ENCODE results near the gene DRICH1.

DRICH1 gene

DNA sequence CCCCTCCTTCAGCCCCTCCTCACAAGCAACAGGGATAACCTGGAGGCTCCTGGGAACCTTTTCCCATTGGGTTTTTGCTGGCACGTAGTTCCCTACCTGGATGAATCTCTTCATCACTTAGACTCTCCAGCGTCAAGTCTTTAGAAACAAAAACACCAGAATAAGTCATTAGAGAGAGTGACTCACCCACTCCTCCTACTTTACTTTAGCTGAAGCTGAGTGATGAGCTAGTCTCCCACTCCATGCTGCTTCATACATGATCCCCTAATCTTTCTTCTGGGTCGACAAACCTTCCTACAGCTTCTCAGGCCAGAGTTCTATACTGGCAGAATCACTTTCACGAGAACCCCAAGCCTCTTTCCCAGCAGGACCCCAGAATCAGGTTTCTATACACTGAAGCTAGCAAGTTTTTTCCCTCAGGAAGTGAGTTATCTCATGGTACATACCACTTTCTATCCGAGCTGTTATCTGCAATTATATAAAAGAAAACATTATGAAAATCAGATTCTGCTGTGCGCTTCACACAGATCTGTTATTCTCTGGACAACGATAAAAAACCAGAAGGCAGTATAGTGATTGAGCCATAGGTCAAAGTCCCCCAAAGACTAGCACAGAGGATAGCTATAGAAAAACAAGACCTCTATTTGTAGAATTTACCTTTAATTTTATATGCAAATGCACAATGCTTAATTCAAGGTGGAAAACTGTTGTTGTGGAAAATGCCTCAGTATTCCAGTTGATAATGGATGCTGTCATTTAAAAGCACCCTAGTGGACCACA lies 18.7 kb downstream of the DRICH1 start:
- no peak overlapping the region for H3K4me3 ChIP-seq (replicated peaks; ENCODE audit: low read depth, low read length)
- TF ChIP-seq, protein P1, sequence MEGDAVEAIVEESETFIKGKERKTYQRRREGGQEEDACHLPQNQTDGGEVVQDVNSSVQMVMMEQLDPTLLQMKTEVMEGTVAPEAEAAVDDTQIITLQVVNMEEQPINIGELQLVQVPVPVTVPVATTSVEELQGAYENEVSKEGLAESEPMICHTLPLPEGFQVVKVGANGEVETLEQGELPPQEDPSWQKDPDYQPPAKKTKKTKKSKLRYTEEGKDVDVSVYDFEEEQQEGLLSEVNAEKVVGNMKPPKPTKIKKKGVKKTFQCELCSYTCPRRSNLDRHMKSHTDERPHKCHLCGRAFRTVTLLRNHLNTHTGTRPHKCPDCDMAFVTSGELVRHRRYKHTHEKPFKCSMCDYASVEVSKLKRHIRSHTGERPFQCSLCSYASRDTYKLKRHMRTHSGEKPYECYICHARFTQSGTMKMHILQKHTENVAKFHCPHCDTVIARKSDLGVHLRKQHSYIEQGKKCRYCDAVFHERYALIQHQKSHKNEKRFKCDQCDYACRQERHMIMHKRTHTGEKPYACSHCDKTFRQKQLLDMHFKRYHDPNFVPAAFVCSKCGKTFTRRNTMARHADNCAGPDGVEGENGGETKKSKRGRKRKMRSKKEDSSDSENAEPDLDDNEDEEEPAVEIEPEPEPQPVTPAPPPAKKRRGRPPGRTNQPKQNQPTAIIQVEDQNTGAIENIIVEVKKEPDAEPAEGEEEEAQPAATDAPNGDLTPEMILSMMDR (IDR thresholded peaks at IDR 0.05; ENCODE audit: low read length, missing control alignments), result no peak
- peak; percentile 11 for DNase-seq (ENCODE audit: low read depth)

DNA sequence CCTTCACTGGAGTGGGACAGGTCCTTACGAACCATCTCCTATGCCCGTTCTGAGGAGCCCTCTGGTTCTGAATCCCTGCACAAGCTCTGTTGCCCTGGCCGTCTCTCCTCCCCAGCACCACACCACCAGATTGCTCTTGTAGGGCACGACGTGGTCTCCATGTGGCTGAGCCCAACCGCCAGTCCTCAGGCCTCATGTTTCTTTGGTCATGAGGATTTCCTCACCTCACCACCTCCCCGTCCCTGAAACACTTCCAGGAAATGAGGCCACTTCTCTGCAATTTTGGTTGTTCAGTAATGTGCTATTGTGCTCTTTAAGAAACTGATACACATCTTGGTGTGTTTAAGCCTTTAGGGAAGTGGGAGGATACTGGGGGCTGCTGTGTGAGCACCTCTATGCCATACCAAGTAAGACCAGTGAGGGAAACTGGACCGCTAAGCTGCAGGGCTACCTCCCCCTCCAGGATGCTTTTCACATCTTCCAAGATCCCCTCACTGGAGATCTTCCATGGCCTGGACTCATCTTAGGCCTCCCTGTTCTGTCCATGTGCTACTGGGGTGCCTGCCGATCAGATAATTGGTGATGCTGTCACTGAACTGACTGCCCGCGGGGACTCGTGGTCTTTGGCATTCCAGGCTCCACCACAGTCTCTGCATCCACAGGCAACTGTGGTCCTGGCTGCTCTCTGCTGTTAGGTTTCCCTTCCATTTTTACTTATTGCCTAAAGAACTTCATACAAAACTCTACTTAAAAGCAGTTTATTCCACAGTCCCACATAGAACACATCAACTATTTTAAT lies 21.9 kb downstream of the DRICH1 start:
- no peak for DNase-seq (ENCODE audit: low read depth)
- TF ChIP-seq, protein P1 (IDR thresholded peaks at IDR 0.05; ENCODE audit: low read length, missing control alignments), result no peak
- no peak overlapping the region for H3K4me3 ChIP-seq (replicated peaks; ENCODE audit: low read depth, low read length)

DNA sequence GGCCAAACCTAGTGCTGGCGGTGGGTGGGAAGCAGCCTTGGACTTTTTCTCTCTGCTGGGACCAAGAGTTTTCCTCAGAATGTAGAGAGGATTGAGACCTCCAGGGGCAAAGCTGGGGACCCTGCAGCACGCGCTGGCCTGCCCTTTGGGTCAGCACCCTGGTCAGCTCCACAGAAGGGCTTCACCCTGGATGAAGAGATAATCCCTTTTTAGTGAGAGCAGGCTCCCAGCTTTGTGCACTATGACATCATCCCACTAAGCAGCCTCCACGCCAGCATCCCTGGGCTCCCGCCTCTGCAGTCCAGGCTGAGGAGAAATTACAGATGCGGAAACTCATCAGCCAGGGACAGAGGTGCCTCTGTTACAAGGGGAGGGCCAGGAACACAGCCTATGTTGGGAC lies 23.5 kb downstream of the DRICH1 start:
- DNase-seq (ENCODE audit: low read depth), result peak; percentile 29
- TF ChIP-seq, protein P1 (IDR thresholded peaks at IDR 0.05; ENCODE audit: low read length, missing control alignments), result no peak

DNA sequence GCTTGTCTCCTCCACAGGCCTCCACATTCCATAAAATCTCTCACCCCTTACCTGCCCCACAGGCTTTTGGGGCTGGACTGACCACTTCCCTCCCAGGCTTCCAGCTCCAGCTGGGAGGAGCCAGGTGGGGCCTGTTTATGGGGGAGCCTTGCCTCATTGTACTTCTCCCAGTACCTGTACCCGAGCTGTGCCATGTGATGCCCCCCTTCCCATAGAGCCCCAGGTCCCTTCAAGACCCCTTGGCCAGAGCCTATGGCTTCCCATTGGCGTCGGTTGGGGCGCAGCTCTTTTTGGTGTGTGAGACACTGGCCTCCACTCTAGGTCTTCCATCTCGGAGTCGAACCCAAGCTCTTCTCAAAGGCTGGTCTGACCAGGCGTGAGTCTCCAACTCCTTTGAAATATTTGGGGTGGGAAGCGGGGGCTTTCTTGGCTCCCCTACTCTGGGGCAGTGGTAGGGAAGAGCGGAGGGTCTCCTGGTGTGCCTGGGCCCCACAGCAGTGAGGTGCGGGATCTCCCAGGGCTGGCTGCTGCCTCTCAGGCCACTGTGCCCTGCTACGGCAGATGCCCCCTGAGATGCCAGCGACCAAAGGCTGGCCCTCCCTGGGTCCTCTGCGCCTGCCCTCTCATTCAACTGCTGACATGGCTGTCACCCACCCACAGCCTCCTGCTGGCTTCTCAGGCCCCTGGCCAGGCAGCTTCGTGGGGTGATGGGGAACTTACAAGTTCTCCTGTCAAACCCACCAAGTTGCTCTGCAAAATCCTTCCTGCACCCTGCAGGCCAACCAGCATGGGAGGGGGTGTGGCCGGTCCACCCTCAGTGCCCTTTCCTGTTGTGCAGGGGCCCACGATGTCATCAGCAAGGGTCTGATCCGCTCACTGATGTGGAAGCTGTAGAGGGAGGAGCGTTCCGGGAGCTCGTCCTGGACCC lies 25.7 kb downstream of the DRICH1 start:
- no peak overlapping the region for H3K4me3 ChIP-seq (replicated peaks; ENCODE audit: low read depth, low read length)
- TF ChIP-seq, protein P1 (IDR thresholded peaks at IDR 0.05; ENCODE audit: low read length, missing control alignments), result no peak
- no peak for DNase-seq (ENCODE audit: low read depth)

More for the DNA sequence above, 23.5 kb downstream of the DRICH1 start:
- H3K4me3 ChIP-seq (replicated peaks; ENCODE audit: low read depth, low read length), result no peak overlapping the region

DNA sequence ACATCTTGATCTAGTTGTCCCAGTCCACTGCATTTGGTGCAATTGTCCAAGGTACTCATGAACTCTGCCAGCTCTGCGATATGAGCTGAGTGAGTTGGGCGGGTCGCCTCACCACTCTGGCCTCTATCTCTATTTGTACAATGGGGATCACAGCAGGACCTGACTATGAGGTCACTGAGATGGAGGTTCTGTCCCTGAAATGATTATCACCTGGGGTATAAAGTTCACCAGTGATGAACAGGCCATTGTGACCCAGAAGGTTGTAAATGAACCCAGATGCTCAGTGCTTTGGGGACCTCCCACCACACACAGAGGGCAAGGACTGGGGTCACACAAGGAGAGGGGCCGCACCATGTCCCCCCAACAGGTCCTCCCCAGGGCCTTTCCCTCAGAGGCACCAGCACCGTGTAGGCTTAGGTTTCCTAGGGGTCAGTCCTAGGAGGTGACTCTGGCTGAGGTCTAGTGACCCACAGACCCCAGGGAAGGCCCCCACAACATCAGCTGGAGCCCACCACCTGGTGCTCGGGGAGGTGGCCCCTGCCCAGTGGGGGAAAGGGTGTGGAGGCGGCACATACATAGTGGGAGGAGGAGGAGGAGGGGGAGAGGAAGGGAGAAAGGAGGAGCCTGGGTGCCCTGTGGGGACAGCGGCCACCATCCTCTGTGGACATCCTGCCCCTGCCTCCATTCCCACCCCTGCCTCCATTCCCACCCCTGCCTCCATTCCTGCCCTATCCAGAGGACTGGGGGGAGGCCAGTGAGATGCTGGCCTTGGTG lies 27.0 kb downstream of the DRICH1 start:
- no peak for DNase-seq (ENCODE audit: low read depth)
- TF ChIP-seq, protein P1 (IDR thresholded peaks at IDR 0.05; ENCODE audit: low read length, missing control alignments), result no peak

DNA sequence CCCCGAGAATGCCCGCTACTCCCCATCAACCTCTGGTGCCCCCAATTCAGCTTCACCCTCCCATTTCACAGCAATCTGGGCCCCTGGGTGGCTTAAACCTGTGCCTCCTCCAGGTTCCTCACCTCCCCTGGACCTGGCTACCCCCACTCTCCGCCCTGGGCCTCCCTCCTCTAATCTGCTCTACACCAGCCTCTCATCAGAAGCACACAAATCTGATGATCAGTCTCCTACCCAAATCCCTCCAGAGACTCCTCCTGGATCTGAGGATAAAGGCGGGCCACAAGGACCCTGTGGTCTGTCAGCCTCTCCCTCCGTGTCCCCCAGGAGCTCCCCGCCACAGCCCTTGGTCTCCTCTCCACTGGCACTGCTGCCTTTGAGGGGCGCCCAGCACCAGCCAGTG lies 28.9 kb downstream of the DRICH1 start:
- TF ChIP-seq, protein P1 (IDR thresholded peaks at IDR 0.05; ENCODE audit: low read length, missing control alignments), result no peak
- no peak for DNase-seq (ENCODE audit: low read depth)
- no peak overlapping the region for H3K4me3 ChIP-seq (replicated peaks; ENCODE audit: low read depth, low read length)

More for the DNA sequence above, 27.0 kb downstream of the DRICH1 start:
- no peak overlapping the region for H3K4me3 ChIP-seq (replicated peaks; ENCODE audit: low read depth, low read length)

Measured in fibroblast of pulmonary artery (primary cell).